Right lobe of liver (tissue), 4 donors: ENCODE data around the gene TMEM175.

Source experiments
- POLR2A ChIP-seq: fragments of 450-650 bp; IDR thresholded peaks from one replicate; pipeline ENCODE4 v1.6.1; 2017; ENCODE audit warnings: antibody characterized with exemption, mild to moderate bottlenecking
- TF ChIP-seq, protein P1 (sequence below), 4 donors: fragments of 200-600 bp in 3 of 4; fragments of 450-650 bp in 1 of 4; IDR thresholded peaks; one replicate each; pipeline versions ENCODE4 v1.5.1 to v1.8.0; 2016 to 2022; ENCODE audit warnings: antibody characterized with exemption in 4 of 4, mild to moderate bottlenecking in 2 of 4
- donor health status: DM: no; HTN: no; CAD: no.
- donor health status: DM: no; HTN: no; CAD: no.
- donor health status: DM: no; HTN: yes; CAD: no.

DNA sequence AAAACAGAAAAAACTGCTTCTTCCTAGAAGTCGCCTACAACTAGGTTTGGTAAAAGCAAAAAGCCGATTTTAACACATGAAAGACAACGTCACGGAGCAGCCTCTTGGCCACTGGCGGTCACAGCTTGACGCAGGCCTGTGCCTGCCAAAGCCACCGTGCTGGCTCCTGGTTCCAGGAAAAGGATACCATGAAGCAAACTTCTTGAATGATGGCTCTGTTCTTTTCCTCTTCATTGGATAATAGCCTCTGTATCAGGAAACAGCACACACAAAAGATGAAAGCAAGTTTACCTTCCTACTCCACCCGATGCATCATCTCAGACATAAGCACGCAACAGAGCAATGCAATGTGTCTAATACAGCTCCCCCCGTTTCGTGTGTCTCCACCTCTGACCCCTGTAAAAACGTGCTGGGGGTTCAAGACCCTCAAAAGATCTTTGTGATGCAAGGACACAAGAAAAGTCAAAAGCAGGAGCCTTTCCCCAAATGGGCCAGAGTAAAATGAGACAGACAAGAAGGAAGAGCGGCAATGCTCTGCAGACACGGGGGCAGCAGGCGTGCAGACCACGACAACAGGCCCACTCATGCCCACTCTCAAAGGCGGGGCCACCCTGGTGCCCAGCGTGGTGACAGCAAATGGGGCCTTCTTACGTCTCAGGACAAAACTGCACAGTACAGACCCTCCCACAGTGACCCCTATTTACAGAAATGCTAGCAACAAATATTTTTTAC, 19.5 kb upstream of the TMEM175 start:
- TF ChIP-seq, protein P1, sequence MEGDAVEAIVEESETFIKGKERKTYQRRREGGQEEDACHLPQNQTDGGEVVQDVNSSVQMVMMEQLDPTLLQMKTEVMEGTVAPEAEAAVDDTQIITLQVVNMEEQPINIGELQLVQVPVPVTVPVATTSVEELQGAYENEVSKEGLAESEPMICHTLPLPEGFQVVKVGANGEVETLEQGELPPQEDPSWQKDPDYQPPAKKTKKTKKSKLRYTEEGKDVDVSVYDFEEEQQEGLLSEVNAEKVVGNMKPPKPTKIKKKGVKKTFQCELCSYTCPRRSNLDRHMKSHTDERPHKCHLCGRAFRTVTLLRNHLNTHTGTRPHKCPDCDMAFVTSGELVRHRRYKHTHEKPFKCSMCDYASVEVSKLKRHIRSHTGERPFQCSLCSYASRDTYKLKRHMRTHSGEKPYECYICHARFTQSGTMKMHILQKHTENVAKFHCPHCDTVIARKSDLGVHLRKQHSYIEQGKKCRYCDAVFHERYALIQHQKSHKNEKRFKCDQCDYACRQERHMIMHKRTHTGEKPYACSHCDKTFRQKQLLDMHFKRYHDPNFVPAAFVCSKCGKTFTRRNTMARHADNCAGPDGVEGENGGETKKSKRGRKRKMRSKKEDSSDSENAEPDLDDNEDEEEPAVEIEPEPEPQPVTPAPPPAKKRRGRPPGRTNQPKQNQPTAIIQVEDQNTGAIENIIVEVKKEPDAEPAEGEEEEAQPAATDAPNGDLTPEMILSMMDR (IDR thresholded peaks at IDR 0.05), result no peak
- no peak for TF ChIP-seq POLR2A
